ENCODE results near the gene FAM200B.
"Not testable (repeated sequence)": the region's sequence is repeated elsewhere in the genome, so short reads cannot be mapped to it uniquely, and the experiment has no call there.

Gene FAM200B

DNA sequence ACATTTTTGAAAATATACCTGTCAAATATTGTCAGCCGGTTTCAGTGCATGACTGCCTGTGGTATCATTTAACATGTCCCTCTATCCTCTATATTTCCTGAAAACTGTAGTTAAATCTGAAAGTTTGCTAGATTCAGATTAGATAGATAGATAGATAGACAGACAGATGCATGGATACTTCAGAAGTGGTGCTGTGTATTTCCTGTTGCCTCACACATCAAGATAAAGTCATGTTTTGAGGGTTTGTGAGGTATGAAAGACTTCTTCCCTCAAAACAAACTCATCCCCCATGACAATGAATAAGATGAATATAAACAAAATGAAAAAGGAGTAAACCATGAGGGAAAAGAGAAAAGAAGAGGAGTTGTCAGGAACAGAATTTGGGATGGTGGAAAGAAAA, 15.2 kb downstream of the FAM200B start:
- DNase-seq (ENCODE audit: low read depth), result no peak

GRCh38 chr4:15702941-15703403, 21.3 kb downstream of the FAM200B start, which contains the start of gene BST1:
TSS of gene BST1 (plus strand) at chr4:15703065. CDS start at chr4:15703145, 80 bp downstream.
- DNase-seq (ENCODE audit: low read depth), result no peak

DNA sequence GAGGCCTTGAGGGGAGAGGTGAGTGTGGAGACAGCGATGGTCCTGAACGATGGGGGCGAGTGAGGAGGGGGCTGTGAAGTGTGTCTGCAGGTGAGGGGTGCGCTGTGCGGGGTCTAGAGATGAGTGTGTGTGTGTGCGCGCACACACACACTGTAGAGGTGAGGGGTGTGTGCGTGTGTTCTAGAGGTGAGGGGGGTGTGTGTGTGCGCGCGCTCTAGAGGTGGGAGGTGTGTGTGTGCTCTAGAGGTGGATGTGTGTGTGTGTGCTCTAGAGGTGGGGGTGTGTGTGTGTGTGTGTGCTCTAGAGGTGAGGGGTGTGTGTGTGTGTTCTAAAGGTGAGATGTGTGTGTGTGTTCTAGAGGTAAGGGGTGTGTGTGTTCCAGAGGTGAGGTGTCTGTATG, 21.8 kb downstream of the FAM200B start:
- no peak for DNase-seq (ENCODE audit: low read depth)

GRCh38 chr4:15704129-15704528, 22.5 kb downstream of the FAM200B start:
- DNase-seq (ENCODE audit: low read depth), result no peak

- DNase-seq (ENCODE audit: low read depth), result no peak
Observed at GRCh38 chr4:15706646-15707362, 25.2 kb downstream of the FAM200B start.

GRCh38 chr4:15707363-15707715, 25.7 kb downstream of the FAM200B start:
- no peak for DNase-seq (ENCODE audit: low read depth)

DNA sequence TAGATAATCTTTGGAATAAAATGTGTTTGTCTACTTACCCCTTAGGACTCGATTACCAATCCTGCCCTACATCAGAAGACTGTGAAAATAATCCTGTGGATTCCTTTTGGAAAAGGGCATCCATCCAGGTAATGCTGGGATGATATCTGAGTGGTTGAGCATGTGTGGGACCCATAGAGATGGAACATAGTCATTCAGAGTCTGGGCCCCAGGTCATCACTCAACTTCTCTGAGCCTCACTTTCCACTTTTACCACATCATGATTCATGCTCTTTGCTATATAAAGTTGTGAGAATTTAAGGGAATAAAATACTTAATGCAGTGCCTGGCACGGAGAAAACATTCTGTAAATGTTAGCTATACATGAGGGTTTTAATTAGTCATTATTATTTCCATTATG, 30.1 kb downstream of the FAM200B start:
- no peak for DNase-seq (ENCODE audit: low read depth)

- DNase-seq (ENCODE audit: low read depth), result no peak
Observed at GRCh38 chr4:15712214-15712613, 30.6 kb downstream of the FAM200B start.

GRCh38 chr4:15714141-15714540, 32.5 kb downstream of the FAM200B start:
- DNase-seq (ENCODE audit: low read depth), result no peak

DNA sequence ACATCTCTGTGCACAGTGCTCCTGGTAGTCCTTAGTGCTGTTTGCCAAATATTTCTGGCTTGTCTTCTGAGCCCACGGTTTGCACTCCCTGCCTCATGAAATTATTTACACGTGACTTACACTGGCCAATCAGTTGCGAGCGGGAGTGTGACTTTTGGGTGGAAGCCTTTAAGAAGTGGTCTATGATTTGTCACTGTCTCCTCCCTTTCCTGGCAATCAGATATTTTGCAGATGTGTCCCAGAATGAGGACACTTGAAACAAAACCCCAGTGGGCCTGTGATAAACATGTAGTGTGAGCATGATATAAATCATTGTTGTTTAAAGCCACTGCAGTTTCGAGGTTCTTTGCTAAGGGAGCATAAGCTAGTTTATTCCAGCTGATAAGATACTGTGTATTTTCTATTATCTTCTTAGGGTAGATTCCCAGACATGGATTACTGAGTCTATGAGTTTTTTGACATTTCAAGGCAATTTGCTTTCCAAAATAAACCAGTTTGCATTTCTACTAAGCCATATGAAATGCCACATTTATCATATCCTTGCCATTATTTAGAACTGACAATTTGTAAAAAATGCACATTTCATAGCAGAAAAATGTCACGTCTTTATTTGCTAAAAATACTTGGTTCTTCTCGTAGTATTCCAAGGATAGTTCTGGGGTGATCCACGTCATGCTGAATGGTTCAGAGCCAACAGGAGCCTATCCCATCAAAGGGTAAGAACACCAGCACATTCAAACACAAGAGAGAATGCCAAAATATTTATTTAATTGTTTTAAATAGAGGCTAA, 33.2 kb downstream of the FAM200B start:
- no peak for DNase-seq (ENCODE audit: low read depth)

DNA sequence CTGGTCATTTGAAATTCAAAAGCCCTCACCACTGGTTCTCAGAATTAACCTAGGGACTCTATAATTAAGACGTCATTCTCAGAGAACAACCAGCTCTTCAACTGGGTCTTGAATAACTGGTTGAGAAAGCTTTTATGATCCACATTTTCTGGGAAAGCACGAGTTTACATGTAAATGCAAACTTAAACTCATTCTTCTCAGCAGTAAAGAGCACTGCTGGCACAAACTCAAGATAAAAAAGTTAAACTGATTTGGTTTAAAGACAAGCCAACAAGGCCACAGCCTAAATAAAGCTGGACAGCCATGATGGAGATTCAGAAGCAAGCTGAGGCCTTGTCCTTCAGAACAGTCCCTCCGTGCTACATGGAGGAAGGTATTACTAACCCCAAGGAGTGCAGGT, 34.5 kb downstream of the FAM200B start:
- DNase-seq (ENCODE audit: low read depth), result no peak

DNA sequence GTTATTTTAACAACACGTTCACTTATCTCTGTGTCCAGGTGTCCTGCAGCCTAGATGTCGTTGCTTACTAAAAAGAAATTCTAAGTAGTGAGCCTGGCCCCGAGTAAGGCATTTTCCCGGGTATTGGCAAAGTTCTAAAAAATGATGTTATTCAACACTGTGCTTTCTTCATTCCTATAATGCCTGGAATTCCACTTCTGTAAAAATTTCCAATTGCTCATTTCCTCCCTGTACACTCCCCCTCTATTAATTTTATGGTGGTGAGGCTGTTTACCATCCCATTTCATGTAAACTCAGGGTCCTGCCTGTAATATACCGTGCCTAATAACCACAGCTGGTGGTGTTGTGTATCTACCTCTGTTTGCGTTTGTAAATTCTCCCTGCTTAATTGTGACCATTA, 35.5 kb downstream of the FAM200B start:
- DNase-seq (ENCODE audit: low read depth), result peak; percentile 46

- no peak for DNase-seq (ENCODE audit: low read depth)
Observed at GRCh38 chr4:15717657-15718416, 36.2 kb downstream of the FAM200B start.

- DNase-seq (ENCODE audit: low read depth), result no peak
Observed at GRCh38 chr4:15718465-15718864, 36.8 kb downstream of the FAM200B start.

DNA sequence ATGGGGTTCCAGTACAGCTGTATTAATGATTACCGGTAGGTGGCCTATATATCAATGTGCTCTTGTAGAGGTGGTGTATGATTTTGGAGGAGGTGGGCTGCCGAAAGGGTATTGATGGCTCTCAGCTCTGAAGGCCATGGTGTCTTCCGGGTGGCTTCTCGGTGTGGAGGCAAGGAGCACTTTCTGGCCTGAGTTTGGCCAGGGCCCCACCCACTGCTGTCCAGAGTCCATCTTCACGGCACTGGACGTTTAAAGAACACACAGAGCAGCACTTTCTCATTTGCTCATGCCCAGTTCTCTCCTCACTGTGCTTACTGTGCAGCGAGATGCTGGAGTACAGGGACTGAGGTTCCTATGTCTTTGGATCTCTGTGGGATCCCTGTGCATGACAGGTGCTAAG, 37.3 kb downstream of the FAM200B start:
- DNase-seq (ENCODE audit: low read depth), result no peak

DNA sequence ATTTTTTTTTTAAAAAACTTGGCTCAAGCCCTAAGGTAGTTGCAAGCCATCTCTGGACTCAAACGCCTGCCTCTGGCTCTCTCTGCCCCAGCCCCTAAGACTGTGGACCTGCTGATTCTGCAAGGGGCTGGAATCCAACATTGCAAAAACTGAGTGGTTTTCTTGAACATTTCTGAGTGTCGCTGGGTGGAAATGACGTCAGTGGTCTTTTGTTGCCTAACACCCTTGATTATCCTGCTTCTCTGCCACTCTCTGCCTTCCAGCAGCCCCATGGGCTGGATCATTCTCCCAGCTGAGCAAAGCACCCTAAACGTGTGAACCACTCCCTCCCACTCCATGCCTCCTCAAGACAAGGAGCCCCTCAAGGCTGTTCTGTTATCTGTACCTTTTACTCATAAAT, 37.9 kb downstream of the FAM200B start:
- no peak for DNase-seq (ENCODE audit: low read depth)

DNA sequence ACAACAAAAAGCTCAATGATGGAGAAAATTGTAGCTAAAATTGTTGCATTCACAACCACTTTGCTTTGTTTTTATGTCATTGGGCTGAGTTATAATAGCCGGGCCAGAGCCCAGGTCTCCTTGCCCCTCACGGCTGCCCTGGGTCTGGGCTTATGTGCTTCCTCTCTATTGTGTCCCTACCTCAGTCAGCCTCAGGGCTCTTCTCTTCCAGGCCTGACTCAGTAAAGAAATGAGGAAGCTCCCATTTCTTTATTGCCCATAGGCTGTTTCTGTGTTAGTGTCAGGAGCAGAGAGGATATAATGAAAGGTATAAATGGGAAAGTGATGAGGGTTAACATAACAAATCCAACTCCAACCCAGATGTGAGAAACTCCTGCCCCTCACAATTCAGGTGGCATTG, 39.2 kb downstream of the FAM200B start:
- DNase-seq (ENCODE audit: low read depth), result no peak

DNA sequence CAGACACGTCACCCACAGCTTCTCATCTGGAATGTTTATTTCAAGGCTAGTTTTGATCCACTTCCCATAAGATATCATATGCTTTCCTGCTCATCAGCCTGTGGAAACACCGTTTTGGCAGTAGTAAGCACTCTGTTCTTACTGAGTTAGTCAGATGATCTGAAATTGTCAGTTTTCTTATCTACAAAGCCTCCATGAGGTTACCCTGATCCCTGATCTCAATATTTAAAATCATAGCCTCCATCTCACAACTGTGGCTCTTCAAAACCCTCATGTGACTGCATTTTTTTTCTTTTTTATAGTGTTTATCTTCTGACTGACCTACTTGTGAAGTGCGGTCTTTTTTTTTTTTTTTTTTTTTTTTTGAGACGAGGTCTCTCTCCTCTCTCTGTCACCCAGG, 44.0 kb downstream of the FAM200B start:
- no peak for DNase-seq (ENCODE audit: low read depth)

- no peak for DNase-seq (ENCODE audit: low read depth)
Observed at GRCh38 chr4:15729910-15730533, 48.4 kb downstream of the FAM200B start.

GRCh38 chr4:15733061-15733460, 51.4 kb downstream of the FAM200B start:
- DNase-seq (ENCODE audit: low read depth), result not testable (repeated sequence)

- DNase-seq (ENCODE audit: low read depth), result no peak
Observed at GRCh38 chr4:15735536-15735935, 53.9 kb downstream of the FAM200B start.

DNA sequence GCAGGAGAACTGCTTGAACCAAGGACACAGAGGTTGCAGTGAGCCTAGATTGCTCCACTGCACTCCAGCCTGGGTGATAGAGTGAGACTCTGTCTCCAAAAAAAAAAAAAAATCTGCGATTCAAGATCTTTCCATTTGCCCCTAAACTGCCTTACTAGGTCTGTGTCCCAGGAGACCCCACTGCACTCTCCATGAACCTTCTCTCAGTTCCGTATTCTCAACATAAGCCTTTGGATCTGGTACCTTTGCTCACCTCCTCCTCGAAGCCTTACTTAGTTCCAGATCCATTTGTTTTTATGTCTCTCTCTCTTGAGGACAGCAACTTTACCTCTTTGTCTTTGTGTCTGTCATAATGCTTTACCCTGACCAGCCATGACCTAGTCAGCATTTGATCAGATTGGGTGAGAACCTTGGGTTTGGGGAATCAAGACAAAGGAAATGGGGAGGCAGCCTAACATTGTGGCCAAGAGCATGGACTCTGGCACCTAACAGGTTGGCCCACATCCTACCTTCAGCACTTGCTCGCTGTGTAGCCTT, 55.0 kb downstream of the FAM200B start:
- DNase-seq (ENCODE audit: low read depth), result no peak
